SK-N-SH treated with all-trans-retinoic acid at 6 μM for 48 hours (cell line): ENCODE results near the gene TJP2.

Source experiments
- ISL1 ChIP-seq: fragments of 250-450 bp; sonication (Bioruptor Pico); IDR thresholded peaks from 2 replicates; pipeline ENCODE4 v2.1.2; 2022; ENCODE audit warnings: mild to moderate bottlenecking, moderate library complexity
- OSR1 ChIP-seq: fragments of 250-450 bp; sonication (Bioruptor Pico); IDR thresholded peaks from 2 replicates; pipeline ENCODE4 v1.8.0; 2022; ENCODE audit warnings: moderate library complexity, mild to moderate bottlenecking, inconsistent platforms
- PATZ1 ChIP-seq: fragments of 250-450 bp; sonication (Bioruptor Pico); IDR thresholded peaks from 2 replicates; pipeline ENCODE4 v1.8.0; 2020; ENCODE audit warnings: mild to moderate bottlenecking, moderate library complexity, borderline replicate concordance
- ZC3H10 ChIP-seq: fragments of 250-450 bp; sonication (Bioruptor Pico); IDR thresholded peaks from 2 replicates; pipeline ENCODE4 v1.5.1; 2021; ENCODE audit warnings: mild to moderate bottlenecking, moderate library complexity

DNA sequence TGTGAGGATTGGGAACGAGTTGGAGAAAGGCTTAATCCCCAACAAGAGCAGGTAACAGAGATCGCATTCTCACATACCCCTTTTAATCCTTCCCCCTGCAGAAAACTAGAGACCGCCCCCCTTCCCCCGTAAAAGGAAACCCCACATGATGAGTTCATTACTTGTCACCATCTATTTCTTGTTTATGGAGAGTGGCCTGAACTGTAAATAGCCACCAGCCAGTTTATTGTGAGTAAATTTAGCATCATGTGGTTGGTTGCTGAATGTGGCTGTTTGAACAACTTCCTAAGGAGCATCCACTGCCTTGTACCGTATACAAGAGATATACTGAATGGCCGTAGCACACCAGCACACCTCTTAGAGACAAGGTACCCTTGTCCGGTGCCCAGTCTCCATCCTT lies 62.1 kb downstream of the TJP2 start:
- TF ChIP-seq ISL1 (CRISPR knock-in tag): no peak
- no peak for TF ChIP-seq ZC3H10 (CRISPR knock-in tag)
- no peak for TF ChIP-seq PATZ1 (CRISPR knock-in tag)
- no peak for TF ChIP-seq OSR1 (CRISPR knock-in tag)
